Measurements from ENCODE around the gene CA6. TPM values are rescaled to one million over a fixed set of nuclear protein-coding genes. Genes with fewer than 3 reads are reported as not detected.
A peak's percentile ranks its signal among the peaks of the same experiment; 100 is the strongest.
"Not testable (repeated sequence)": the region's sequence is repeated elsewhere in the genome, so short reads cannot be mapped to it uniquely, and the experiment has no call there.

CA6 gene
- not detected for total RNA-seq

GRCh38 chr1:8945568-8945967 lies at the start of gene CA6:
TSS of gene CA6 (plus strand) at chr1:8945868. CDS start at chr1:8945887, 19 bp downstream.
- DNase-seq (ENCODE audit: low spot score), result no peak

GRCh38 chr1:8896775-8897174 lies 48.9 kb upstream of the CA6 start:
- not testable (repeated sequence) for DNase-seq (ENCODE audit: low spot score)

GRCh38 chr1:8897505-8897904 lies 48.2 kb upstream of the CA6 start:
- DNase-seq (ENCODE audit: low spot score), result not testable (repeated sequence)

GRCh38 chr1:8898418-8898817 lies 47.2 kb upstream of the CA6 start:
- DNase-seq (ENCODE audit: low spot score), result not testable (repeated sequence)

GRCh38 chr1:8899046-8899445 lies 46.6 kb upstream of the CA6 start:
- no peak for DNase-seq (ENCODE audit: low spot score)

DNA sequence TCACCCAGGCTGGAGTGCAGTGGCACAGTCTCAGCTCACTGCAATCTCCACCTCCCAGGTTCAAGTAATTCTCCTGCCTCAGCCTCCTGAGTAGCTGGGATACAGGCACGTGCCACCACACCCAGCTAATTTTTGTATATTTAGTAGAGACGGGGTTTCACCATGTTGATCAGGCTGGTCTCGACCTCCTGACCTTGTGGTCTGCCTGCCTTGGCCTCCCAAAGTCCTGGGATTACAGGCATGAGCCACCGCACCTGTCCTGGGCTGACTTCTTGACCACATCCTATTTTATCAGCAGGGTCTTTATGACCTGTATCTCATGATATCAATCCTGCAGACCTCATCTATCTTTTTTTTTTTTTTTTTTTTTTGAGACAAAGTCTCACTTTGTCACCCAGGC lies 45.0 kb upstream of the CA6 start:
- not testable (repeated sequence) for DNase-seq (ENCODE audit: low spot score)

DNA sequence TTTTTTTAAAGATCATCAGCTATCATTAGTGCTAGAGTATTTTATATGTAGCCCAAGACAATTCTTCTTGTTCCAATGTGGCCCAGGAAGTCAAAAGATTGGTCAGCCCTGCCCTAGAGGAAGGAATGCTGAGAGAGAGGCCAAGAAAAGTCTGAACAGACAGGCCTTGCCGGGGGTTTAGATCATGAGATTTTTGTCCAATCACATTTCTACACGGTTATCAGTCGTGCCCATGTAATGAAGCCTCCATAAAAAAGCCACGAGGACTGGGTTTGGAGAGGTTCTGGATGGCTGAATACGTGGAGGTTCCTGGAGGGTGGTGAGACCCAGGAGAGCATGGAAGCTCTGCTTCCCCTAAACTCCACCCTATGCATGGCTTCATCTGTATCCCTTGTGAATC lies 42.9 kb upstream of the CA6 start:
- DNase-seq (ENCODE audit: low spot score), result no peak

DNA sequence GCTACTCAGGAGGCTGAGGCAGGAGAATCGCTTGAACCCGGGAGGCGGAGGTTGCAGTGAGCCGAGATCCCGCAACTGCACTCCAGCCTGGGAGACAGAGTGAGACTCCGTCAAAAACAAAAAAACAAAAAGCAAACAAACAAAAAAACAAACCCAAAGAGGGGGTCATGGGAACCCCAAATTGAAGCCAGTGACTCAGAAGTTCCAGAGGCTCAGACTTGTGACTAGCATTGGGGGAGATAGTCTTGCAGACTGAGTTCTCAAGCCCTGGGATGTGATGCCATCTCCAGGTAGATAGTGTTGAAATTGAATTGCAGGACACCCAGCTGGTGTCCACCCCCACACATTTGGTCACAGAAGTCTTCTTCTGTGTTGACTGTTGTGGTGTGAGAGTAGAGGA lies 42.3 kb upstream of the CA6 start:
- DNase-seq (ENCODE audit: low spot score), result no peak

DNA sequence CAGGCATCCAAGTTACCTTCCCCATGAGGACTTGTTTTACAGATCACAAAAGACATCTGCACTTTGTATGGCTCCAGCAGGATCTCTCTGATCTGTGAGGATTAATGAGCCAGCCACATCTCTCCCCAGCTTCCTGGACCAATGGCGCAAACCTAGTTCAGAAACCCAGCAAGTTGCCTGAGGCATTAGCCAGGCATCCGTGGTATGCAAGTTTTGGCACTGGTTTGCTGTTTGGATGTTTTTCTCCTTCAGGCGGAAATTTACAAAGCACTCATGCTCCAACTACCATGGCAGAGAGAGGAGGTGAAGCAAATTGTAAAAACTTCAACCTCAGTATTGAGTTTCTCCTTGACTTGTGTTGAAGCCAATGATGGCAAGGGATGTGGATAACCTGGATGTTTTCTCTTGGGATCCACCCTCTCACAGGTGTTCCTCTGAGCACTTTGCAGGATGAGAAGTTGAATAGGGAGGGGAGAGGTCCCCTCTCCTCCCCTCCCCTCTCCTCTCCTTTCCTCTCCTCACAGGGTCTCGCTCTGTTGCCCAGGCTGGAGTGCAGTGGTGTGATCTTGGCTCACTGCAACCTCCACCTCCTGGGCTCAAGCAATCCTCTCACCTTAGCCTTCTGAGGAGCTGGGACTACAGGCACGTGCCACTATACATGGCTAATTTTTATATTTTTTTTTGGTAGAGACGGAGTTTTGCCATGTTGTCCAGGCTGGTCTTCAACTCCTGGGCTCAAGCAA lies 41.6 kb upstream of the CA6 start:
- DNase-seq (ENCODE audit: low spot score), result peak; percentile 51

DNA sequence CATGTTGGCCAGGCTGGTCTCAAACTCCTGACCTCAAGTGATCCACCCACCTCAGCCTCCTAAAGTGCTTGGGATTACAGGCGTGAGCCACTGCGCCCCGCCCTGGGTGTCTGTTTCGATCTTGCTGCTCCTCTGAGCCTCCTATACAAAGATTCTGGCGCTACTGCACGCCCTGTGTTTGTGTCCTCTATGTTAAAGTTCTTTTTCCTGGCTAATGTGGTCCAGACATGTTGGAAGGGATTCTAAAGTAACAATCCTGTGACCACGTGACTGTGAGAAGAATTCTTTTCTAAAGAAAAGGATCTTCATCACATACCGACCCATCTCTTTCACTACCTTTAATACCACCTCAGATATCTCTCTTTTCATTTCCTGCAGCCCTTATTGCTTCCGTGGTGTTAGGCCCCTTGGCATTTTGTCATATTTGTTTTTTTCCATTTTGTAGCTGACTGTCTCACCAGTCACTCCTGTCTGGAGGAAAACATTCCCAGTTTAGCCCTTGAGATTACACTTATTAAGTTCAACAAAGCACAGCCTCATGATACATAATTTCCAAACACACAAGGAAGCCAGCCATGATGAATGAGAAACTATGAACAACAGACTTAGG lies 40.0 kb upstream of the CA6 start:
- DNase-seq (ENCODE audit: low spot score), result no peak

DNA sequence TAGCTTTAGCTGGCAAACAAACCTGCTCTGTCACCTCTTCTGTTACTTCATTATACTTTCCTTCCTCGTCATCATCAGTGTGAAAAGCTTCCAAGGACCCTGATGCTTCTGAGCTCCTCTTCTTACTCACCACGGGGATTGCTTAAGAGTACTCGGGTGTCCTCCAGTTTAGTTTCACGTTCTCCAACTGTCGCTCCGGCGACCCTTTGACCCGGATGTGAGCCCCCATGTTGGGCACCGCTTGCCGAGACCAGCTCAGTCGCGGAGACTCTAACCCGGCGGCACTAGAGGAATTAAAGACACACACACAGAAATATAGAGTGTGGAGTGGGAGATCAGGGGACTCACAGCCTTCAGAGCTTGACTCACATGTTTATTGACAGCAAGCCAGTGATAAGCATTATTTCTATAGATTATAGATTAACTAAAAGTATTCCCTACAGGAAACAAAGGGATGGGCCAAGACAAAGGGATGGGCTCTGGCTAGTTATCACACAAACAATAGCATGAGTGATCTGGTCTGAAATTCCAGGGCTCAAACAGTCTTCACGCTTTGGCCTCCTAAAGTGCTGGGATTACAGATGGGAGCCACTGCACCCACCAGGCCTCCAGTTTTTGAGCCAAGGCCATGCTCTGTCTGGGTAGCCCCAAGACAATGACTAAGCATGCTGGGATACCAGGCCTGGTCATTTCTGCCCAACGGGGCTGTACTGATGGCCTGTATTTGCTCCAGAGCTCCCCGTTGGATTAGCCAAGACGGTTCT lies 37.1 kb upstream of the CA6 start:
- no peak for DNase-seq (ENCODE audit: low spot score)

- no peak for DNase-seq (ENCODE audit: low spot score)
Observed at GRCh38 chr1:8910331-8910730, 35.3 kb upstream of the CA6 start.

- DNase-seq (ENCODE audit: low spot score), result no peak
Observed at GRCh38 chr1:8910914-8911313, 34.8 kb upstream of the CA6 start.

DNA sequence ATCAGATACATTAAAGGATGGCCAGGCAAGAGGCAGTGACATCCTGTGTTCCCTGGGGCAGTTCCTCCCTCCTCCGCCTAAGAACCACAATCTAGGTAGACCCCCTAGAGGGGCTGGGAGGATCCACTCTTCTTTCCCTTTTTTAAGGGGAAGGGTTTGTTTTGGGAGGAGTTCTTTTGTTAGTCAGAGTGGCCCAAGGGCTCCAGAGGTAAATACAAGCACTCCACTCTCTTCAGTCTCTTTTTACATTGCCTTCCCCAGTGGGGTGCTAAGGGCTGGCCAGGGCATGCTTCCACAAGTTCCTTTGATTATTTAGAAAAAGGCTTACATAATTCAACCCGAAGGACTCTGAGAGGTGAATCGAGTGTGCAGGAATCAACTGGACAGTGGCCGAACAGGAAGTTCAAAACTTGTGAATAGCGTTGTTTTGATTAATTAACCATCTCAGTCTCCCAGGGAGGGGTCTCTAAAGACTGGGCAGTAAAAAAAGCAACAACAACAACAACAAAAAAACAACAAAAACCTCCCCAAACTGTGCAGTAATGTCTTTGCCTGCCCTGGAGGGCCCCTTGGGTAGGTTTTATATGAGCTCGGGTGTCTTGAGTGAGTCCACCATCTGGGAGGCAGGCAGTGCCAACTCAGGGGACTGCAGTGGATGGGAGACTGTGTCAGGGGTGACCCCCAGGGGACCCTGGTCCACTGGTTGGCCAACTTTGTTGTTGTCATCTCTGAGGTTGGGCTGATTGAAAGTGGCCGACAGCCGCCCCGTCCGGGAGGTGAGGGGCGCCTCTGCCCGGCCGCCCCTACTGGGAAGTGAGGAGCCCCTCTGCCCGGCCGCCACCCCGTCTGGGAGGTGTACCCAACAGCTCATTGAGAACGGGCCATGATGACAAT lies 34.0 kb upstream of the CA6 start:
- DNase-seq (ENCODE audit: low spot score), result no peak

- no peak for DNase-seq (ENCODE audit: low spot score)
Observed at GRCh38 chr1:8913457-8913856, 32.2 kb upstream of the CA6 start.

GRCh38 chr1:8914466-8914865 lies 31.2 kb upstream of the CA6 start:
- no peak for DNase-seq (ENCODE audit: low spot score)

DNA sequence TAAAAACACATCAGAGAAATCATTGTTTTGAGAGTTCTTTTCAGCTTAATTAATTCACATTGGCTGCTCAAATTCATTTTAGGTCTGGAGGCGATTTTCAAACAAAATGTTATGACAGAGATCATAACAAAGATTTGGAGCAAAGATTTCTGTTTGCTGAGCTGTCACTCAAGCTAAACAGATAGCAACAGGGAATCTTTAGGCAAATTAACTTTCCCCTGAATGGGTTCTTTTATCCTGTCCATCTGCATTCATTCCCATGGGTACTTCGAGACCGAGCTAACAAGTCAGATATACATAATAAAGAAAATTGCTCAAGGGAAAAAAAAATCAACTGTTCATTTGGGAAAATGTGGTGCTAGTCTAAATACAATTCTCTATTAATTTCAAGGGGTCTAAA lies 30.2 kb upstream of the CA6 start:
- no peak for DNase-seq (ENCODE audit: low spot score)

- not testable (repeated sequence) for DNase-seq (ENCODE audit: low spot score)
Observed at GRCh38 chr1:8917536-8917935, 28.1 kb upstream of the CA6 start.

- no peak for DNase-seq (ENCODE audit: low spot score)
Observed at GRCh38 chr1:8922962-8923361, 22.7 kb upstream of the CA6 start.

- no peak for DNase-seq (ENCODE audit: low spot score)
Observed at GRCh38 chr1:8925406-8925805, 20.3 kb upstream of the CA6 start.

- DNase-seq (ENCODE audit: low spot score), result no peak
Observed at GRCh38 chr1:8925960-8926359, 19.7 kb upstream of the CA6 start.

Data from mucosa of gallbladder (tissue), 1 donor.